ENCODE data around the gene RORC. TPM values are rescaled to one million over a fixed set of nuclear protein-coding genes. Genes with fewer than 3 reads are reported as not detected.

The RORC gene
- total RNA-seq, 3 donors from 2014 or later, result 7.8 to 48.6 (median 24.9) TPM

DNA sequence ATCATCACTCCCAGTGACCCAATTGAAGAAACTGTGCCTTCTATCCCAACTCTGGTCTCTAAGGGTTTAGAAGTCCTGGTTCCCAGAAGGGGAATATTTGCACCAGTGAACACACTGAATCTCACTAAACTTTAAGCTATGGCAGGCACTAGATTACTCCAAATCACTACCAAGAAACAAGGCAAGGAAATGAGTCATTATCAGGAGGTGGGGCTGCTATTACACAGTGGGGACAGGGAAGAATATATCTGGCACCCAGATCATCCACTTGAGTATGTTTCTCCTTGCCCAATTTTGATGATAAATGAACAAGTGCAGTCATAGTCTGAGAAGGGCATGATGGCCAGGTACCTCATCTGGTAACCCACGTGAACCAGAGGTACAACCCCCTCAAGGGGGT, 75.3 kb downstream of the RORC start:
- TF ChIP-seq, protein P1, sequence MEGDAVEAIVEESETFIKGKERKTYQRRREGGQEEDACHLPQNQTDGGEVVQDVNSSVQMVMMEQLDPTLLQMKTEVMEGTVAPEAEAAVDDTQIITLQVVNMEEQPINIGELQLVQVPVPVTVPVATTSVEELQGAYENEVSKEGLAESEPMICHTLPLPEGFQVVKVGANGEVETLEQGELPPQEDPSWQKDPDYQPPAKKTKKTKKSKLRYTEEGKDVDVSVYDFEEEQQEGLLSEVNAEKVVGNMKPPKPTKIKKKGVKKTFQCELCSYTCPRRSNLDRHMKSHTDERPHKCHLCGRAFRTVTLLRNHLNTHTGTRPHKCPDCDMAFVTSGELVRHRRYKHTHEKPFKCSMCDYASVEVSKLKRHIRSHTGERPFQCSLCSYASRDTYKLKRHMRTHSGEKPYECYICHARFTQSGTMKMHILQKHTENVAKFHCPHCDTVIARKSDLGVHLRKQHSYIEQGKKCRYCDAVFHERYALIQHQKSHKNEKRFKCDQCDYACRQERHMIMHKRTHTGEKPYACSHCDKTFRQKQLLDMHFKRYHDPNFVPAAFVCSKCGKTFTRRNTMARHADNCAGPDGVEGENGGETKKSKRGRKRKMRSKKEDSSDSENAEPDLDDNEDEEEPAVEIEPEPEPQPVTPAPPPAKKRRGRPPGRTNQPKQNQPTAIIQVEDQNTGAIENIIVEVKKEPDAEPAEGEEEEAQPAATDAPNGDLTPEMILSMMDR (IDR thresholded peaks at IDR 0.05), result no peak
- TF ChIP-seq POLR2AphosphoS5 (IDR thresholded peaks at IDR 0.05) (no peak), POLR2A (IDR thresholded peaks at IDR 0.05) (no peak)
- H3K36me3 ChIP-seq, result no peaks in the 10 kb centered on the region
- H3K27me3 ChIP-seq, result no peaks in the 10 kb centered on the region

More for the DNA sequence above, 75.3 kb downstream of the RORC start:
- DNase-seq (ENCODE audit: low spot score in 2 of 2), result no peak
- Histone ChIP-seq H3K4me1 (no peaks in the 10 kb centered on the region), H3K4me3 (no peak overlapping the region), H3K9me3 (no peaks in the 10 kb centered on the region), H3K27ac (no peak overlapping the region)
- intact Hi-C loops (cut with DNase I; ENCODE audit: low total_unique reads), result no loop called here

Other genes starting within 250 kb of the RORC start
- gene SNX27, start 219.8 kb downstream of the RORC start, total RNA-seq, result 10 to 100 TPM; 41.3 to 46.8 (median 43.6) TPM
- not detected for gene CELF3, start 115.0 kb downstream of the RORC start, total RNA-seq
- gene RIIAD1, start 110.3 kb downstream of the RORC start, total RNA-seq, result not detected
- gene MRPL9, start 68.3 kb downstream of the RORC start, total RNA-seq, result 10 to 100 TPM; 58.3 to 68.5 (median 66.9) TPM
- 1 to 10 TPM; 5.6 to 9.7 (median 6.7) TPM for gene TDRKH, start 41.3 kb downstream of the RORC start, total RNA-seq
- gene LINGO4, start 26.4 kb downstream of the RORC start, total RNA-seq, result under 1 TPM; 0.16 to 0.88 (median 0.33) TPM
- gene C2CD4D, start 8.0 kb upstream of the RORC start, total RNA-seq, result under 1 TPM in 2 of 3 donors, not detected in 1; 0.32 to 0.73 TPM
- not detected for gene THEM5, start 21.9 kb upstream of the RORC start, total RNA-seq
- 10 to 100 TPM; 21.6 to 23.7 (median 22.2) TPM for gene THEM4, start 77.7 kb upstream of the RORC start, total RNA-seq
- 100 to 1,000 TPM in 1 of 3 donors, 10 to 100 TPM in 2; 70.4 to 156 (median 84.9) TPM for gene S100A10, start 162.1 kb upstream of the RORC start, total RNA-seq
- 100 to 1,000 TPM; 220 to 325 (median 275) TPM for gene S100A11, start 205.2 kb upstream of the RORC start, total RNA-seq

Measured in breast epithelium (tissue), 4 donors.